Pulmonary artery endothelial cell (primary cell): ENCODE results near the gene ZNF425. TPM values are rescaled to one million over a fixed set of nuclear protein-coding genes. Genes with fewer than 3 reads are reported as not detected.
"Not testable (repeated sequence)": the region's sequence is repeated elsewhere in the genome, so short reads cannot be mapped to it uniquely, and the experiment has no call there.

Source experiments
- DNase-seq: peaks from one replicate; pipeline ENCODE4 v3.0.0-alpha.2; 2011; ENCODE audit warnings: low read depth, low spot score
- total RNA-seq: library from RNA; depleted of rRNA; stranded (reverse); fragments of >200 nt; gene quantifications from 2 replicates; pipeline ENCODE4 v1.2.3, GENCODE V29; 2014

The ZNF425 gene
- total RNA-seq, 1 donor from 2014 or later, result 0.73 TPM

DNA sequence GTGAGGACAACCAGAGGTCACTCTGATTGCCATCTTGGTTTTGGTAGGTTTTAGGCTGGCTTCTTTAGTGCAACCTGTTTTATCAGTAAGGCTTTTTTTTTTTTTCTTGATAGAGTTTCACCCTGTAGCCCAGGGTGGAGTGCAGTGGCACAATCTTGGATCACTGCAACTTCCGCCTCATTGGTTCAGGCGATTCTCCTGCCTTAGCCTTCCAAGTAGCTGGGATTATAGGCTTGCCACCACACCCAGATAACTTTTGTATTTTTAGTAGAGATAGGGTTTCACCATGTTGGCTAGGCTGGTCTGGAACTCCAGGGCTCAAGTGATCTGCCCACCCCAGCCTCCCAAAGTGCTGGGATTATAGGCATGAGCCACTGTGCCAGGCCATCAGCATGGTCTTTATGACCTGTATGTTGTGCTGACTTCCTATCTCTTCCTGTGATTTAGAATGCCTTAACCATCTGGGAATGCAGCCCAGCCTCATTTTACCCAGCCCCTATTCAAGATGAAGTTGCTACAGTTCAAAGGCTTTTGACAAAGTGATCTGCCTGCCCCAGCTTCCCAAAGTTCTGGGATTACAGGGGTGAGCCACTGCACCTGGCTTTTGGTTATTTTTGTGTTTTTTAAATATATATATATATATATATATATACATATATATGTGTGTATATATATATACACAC, 7.0 kb upstream of the ZNF425 start:
- DNase-seq, result no peak

DNA sequence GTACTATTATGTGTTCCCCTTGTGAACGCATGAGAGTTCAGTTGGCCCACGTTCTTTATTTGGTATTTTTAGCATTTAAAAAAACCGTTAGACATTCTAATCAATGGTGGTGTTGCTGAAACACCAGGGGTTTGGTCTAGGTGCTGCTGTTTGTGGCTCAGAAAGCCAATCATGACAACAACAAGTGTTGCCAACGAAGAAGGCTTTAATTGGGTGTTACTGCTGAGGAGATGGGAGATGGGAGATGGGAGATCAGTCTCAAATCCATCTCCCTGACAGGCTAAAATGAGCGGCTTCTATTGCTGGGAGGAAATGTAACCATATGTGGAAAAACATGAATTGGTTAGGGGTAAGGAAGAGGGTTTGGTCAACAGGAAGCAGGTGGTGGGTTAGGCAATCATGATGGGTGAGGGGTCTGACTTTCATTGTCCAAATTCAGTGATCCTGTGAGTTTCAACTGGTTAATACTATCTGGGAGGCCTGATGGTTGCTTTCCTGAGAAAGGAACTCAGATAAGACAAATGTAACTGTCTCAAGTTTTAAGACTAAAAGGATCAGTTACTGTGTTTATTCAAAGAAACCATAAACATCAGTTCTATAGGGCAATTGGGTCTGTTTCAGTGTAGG, 4.6 kb upstream of the ZNF425 start:
- no peak for DNase-seq

DNA sequence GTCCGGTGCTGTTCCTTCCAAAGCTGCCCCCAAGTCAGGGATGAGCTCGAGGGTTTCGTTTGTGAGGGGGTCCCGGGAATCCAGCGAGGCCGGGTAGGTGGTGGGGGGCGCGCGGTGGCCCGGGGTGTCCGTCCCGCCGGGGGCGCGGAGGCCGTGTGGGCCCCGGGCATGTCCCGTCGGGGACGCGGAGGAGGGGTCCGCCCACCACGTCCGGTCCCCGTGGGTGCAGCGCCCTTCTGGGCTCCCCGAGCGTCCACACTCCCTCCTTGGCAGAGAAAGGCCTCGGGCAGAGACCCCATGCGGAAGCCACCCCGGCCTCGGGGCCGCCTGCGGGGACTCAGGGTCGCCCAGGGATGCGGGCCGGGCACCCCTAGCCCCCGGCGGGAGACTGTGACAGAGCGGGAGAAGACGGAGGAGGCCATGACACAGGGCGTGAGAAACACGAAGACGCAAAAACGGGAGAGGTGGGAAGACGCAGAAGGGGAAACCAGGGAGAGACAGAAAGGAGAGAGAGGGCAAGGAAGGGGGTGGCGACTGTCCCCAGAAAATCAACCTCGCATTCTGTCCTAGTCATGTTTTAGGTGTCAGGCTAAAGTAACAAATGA, 640 bp upstream of the ZNF425 start:
- DNase-seq, result no peak

DNA sequence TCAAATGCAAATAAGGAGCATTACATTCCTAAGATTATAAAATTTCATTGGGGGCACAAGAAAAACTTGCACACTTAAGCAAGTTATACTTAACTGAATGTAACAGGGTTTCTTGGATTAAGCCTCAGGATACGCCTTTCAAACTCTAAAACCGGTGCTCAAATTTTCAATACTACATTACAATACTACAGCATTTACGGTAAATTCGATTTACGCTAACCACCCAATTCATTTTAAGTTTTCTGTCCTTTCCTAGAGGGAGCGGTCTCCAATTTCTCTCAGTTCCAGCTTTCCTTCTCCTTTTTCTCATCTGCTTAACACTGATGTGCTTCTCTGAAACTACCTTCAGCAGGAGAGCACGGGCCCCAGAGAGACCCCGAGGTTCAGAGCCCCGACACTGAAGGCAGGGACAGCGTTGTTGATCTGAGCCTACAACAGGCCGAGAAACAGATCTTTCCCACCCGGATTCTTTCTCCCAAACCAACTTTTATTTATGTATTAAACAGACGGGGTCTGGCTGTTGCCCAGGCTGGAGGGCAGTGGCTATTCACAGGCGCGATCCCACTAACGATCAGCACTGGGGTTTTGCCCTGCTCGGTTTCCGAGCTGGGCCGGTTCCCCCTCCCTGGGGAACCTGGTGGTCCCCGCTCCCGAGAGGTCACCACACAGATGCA, 798 bp downstream of the ZNF425 start:
- no peak for DNase-seq

DNA sequence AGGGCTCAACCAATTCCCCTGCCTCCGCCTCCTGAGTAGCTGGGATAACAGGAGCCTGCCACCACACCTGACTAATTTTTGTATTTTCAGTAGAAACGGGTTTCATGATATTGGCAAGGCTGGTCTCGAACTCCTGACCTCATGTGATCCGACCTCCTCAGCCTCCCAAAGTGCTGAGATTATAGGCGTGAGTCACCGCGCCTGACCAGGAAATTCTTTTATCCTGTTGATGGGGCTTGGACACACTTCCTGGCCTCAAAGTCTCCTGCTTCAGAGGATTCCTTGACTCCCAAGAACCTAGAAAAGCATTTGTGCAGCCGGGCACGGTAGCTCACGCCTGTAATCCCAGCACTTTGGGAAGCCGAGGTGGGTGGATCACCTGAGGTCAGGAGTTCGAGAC, 16.2 kb downstream of the ZNF425 start:
- DNase-seq, result no peak

DNA sequence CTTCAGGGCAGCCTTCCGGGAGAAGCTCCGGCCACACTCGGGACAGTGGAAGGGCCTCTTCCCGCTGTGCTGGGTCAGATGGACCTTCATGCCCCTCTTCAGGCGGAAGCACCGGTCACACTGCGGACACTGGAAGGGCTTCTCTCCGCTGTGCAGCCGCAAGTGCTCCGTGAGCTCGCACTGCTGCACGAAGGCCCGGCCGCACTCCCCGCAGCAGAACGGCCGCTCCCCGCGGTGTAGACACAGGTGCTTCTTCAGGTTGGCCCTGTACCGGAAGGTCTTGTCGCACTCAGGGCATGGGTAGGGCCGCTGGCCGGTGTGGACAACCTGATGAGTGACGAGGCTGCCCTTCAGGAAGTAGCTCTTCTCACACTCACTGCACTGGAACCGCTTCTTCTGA, 21.4 kb downstream of the ZNF425 start:
- no peak for DNase-seq

DNA sequence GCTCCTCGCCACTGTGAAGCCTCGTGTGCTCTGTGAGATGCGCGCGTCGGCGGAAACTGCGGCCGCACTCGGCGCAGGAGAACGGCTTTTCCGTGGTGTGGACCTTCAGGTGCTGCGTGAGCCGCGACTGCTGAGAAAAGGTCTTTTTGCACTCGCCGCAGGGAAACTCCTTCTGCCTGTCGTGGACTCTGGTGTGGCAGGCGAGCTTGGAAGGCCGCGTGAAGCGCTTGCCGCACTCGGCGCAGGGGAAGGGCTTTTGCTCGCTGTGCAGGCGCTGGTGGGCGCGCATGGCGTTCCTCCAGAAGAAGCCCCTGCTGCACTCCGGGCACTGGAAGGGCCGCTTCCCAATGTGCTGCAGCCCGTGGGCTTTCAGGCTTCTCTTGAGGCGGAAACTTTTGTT, 21.9 kb downstream of the ZNF425 start:
- DNase-seq, result no peak

DNA sequence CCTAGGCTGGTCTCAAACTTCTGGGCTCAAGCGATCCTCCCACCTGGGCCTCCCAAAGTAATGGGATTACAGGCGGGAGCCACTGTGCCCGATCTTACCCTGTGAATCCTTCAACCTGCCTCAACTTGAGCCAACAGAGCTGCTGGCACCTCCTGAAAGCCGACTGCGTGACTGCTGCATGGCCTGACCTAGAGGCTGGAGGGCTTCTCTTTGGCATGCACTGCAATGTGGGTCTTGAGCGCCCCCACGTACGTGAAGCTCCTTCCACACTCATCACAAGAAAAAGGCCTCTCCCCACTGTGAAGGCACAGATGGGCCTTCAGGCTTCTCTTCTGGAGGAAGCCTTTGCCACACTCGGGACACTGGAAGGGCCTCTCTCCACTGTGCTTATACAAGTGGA, 22.7 kb downstream of the ZNF425 start:
- DNase-seq, result no peak

DNA sequence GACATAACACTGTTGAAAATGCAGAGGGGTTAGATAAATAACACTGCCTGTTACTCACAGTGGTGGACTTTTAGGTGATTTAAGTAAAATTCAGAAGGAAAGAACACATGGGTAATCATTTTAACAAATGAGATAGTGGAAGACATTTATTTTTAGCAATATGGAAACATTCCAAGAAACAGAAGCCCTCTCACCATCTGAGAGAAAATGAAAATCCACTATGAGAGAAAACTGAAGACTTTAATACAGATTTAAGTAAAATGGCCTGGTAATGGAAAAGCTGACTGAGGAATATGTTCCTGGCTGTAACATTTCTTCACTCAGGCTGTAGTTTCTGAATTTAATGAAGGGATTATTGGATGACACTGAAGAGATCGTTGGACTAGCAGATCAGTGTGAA, 23.5 kb downstream of the ZNF425 start:
- DNase-seq, result no peak

DNA sequence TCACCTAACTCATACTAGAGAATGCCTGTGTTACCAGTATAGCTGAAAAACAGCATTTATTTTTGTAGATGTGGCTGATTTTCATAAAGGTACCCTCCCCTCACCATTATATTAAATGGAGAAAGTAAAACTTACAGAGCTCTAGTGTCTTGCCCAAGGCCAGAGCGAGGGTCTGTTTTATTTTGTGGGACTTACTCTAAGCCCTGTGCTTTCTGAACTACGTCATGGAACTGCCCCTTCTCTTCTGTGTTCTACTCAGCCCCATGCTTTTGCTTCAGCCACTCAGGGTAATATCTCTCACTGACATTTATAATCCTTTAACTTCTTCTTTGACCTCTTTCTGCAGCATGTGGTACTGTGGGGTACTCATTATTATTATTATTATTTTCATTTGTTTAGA, 25.3 kb downstream of the ZNF425 start:
- DNase-seq, result no peak

DNA sequence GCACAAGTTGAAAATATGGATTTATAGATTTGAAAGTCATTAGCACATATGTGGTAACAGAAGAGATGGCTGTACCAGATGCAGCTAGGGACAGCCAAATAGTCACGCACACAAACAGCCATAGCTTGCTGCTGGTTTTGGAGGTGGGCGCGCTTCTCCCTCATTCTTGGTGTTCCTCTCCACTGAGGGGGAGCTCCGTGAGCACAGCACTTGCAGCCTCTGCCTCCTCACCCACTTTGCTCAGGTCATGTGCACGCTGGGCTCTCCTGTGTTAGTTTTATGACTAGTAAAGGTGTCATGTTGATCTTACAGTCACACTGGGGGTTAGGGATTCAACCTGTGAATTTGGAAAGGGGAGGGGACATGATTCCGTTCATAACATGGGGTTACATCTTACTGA, 27.1 kb downstream of the ZNF425 start:
- no peak for DNase-seq

DNA sequence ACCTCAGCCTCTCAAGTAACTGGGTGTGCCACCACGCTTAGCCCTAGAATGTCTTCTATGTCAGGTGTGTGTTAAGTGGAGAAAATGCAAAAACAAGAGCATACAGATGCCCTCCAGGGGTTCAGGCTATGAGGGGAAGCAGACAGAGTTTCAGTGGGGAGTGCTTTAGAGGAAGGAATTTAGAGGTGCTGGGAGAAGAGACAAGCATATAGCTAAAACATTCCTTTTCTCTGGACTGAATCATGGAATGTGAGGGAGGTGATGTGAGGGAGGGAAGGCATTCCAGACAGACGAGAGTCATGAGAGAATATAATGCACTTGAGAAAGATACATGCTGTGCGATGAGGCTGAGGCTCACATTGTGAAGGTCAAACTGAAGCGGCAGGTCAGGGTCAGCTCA, 29.0 kb downstream of the ZNF425 start:
- DNase-seq, result no peak

DNA sequence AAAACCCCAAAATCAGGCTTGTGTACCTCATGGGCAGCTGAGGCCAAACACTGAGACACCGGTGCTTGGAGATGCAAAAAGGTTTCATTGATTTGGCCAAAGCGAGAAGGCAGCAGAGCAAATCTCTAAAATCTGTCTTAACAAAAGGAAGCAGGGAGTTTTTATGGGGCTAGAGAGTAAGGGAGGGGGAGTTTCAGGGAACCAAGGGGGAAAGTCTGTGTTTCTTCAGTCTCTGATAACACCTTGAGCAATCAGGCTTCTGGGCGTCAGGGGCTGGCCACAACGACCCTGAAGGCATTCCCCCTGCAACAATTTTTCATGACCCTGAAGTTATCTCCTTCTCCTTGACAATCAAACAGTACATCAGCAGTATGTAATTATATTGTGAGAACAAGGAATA, 32.9 kb downstream of the ZNF425 start:
- DNase-seq, result no peak

DNA sequence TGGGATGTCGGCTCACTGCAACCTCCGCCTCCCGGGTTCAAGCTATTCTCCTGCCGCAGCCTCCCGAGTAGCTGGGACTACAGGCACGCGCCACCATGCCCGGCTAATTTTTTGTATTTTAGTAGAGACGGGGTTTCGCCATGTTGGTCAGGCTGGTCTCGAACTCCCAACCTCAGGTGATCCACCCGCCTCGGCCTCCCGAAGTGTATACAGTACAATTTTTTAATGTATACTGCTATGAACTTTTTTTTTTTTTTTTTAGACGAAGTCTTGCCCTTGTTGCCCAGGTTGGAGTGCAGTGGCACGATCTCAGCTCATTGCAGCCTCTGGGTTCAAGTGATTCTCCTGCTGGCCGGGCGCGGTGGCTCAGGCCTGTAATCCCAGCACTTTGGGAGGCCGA, 33.9 kb downstream of the ZNF425 start:
- not testable (repeated sequence) for DNase-seq

DNA sequence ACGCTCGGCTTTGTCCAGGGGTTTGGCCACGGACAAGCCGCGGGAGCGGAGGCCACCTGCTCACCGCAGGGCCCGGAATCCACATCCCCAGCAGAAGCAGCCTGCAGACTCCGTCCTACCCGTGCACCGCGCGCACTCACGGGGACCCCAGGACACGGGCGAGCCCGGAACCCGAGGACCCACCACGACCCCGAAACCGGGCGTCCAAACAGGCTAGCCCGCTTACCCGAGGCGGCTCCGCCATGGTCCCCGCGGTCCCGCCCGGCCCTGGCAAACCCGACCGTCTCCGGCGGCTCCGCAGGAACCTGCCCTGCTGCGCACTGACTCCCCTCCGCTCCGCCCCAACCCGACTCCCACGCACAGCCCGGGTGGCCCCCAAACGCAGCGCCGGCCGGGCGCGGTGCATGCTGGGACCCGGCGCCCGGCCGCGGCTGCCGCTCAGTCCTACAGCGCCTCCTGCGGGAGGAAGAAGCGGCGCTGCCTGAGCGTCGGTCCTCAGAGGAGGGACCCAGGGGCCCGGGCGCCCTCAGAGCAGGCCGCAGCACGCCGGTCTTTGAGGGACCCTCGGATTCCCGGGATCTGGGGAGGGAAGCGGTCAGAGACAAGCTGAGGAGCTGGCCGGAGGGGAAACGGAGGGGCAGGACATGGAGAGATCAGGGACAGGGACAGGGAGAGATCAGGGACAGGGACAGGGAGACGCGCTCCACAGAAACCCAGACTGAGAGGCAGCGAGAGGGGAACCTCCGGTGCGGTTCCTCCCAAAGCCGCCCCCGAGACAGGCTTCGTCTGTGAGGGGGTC, 35.5 kb downstream of the ZNF425 start, which contains the start of gene ZNF786:
Gene ZNF786 (minus strand): TSS at position 322 of the 799 bp plus-strand sequence. CDS start 78 bp downstream, at position 244.
- DNase-seq, result peak; percentile 60

DNA sequence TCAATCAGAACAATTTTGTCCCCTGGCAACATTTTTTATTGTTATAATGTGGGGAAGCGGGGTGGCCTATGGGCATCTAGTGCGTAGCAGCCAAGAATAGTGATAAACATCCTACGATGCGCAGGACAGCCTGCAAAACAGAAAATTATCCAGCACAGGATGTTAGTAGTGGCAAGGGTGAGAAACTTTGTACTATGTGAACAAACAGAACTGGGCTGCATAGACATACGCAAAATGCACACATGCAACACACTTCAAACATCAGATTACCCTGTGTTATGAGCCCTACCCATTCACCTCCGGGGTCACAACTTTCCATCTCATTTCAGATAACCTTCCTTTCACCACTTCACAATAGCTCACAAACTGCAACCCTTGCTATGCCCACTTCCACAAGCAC, 38.7 kb downstream of the ZNF425 start:
- DNase-seq, result no peak

DNA sequence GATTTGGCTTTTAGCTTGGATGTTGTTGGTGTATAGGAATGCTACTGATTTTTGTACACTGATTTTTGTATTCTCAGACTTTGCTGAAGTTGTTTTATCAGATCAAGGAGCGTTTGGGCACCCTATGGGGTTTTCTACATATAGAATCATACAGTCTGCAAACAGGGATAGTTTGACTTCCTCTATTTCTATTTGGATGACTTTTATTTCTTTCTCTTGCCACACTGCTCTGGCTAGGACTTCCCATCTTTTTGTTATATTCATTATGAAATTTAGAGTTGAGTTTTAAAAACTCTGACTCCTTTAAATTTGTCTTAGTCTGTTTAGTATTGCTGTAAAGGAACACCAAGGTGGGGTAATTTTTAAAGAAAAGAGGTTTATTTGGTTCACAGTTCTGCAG, 40.3 kb downstream of the ZNF425 start:
- no peak for DNase-seq

DNA sequence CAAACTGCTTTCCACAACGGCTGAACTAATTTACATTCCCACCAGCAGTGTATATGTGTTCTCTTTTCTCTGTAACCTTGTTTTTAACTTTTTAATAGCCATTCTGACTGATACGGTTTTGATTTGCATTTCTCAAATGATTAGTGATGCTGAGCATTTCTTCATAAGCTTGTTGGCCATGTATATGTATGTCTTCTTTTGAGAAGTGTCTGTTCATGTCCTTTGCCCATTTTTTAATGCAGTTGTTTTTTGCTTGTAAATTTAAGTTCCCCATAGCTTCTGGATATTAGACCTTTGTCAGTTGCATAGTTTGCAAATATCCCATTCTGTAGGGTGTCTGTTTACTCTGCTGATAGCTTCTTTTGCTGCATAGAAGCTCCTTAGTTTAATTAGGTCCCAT, 41.7 kb downstream of the ZNF425 start:
- DNase-seq, result no peak

DNA sequence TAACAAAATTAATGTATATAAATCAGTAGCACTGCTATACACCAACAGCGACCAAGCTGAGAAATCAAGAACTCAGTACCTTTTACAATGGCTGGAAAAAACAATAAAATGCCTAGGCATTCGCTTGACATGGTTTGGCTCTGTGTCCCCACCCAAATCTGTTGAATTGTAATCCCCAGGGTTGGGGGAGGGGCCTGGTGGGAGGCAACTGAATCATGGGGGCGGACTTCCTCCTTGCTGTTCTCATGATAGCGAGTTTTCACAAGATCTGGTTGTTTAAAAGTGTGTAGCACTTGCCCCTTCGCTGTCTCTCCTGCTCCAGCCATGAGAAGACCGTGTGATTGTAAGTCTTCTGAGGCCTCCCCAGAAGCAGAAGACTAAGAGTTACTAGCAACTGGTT, 44.2 kb downstream of the ZNF425 start:
- DNase-seq, result no peak

DNA sequence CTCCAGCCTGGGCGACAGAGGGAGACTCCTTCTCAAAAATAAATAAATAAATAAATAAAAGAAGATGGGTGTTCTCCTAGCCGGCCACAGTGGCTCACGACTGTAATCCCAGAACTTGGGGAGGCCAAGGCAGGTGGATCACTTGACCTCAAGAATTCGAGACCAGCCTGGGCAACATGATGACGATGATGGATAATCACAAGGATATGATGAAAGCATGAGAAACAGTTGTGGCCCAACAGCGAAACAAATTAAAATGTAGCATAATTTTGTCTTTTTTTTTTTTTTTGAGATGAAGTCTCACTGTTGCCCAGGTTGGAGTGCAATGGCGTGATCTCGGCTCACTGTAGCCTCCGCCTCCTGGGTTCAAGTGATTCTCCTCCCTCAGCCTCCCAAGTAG, 48.5 kb downstream of the ZNF425 start:
- no peak for DNase-seq

DNA sequence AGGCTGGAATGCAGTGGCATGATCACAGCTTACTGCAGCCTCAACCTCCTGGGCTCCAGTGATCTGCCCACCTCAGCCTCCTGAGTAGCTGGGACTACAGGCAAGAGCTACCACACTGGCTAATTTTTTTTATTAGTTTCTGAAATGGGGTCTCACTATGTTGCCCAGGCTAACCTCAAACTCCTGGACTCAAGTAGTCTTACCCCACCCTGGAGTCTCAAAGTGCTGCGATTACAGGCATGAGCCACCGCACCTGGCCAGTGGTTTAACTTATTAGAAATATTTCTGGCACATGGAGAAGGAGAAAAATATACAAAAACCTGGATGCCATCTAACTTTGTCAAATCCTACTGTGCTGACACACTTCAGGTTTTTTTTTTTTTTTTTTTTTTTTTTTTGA, 50.8 kb downstream of the ZNF425 start:
- no peak for DNase-seq
